ENCODE measurements around the gene BORCS5.
A peak's percentile ranks its signal among the peaks of the same experiment; 100 is the strongest.

Gene BORCS5

DNA sequence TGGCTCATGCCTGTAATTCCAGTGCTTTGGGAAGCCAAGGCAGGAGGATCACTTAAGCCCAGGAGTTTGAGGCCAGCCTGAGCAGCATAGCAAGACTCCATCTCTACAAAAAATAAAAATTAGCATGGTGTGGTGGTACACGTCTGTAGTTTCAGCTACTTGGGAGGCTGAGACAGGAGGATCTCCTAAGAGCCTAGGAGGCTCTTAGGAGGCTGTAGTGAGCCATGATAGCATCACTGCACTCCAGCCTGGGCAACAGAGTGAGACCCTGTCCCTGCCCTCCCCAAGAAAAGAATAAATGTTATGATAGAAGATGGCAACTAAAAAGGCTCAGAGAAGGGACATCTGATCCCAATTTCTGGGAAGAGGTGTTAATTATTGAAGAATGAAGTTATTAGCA is 3.6 kb upstream of the BORCS5 start:
- no peak for DNase-seq (ENCODE audit: extremely low read depth in 1 of 2, low read depth in 1 of 2)

GRCh38 chr12:12353807-12354206 is 3.1 kb upstream of the BORCS5 start:
- DNase-seq (ENCODE audit: extremely low read depth in 1 of 2, low read depth in 1 of 2) = no peak

DNA sequence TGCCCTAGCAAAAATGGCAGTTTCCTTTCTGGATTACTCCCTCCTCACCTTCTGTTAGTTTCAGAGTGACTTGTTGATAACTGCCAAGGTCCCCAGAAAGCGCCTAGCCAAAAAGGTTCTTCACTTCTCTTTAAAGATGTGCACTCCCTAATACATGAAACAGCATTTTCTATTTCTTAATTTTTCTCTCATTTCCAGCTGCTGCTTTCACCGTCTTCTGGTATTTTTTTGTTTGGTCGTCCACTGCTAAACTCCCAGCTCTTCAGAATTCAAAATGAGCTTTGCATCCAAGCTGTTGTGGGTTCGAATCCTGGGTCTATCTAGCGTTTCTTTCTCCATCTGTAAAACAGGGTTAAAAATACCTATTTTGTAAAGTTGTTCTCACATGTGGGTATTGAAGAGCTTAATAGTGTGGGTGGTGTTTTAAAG is 397 bp upstream of the BORCS5 start:
- DNase-seq (ENCODE audit: extremely low read depth in 1 of 2, low read depth in 1 of 2) = no peak

DNA sequence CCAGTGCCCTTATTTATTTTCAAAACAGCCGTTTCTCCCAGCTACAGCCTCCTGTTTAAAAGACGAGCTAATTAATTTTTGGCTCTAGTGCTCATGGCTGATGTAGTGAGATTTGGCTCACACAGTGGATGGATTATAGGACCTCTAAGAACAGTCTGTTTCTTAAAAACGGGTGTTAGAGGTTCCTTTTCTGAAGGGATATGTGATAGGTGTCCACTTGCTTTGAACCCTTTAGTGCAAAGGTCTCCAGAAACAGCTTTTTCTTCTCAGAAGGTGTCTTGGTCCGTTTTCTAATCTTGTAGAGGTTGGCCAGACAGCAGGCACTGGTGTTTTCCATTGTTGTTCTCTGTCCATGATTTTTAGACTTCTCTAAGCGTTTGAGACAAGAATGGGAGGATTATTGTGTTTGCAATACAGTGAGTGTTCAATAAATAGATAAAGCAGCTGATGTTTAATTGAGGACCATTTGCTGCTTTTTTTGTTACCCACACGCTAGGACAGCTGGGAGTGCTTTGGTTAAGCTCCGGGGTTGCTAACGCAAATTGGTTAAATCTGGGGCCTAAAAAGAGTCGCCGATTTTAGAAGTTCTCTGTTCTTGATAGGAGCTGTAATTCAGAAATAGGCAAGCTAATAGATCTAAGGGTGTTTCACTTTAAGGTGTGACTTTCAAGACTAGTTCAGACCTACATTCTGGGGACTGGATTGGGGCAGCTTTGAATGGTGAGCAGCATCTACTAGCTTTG is 1.0 kb downstream of the BORCS5 start:
- DNase-seq (ENCODE audit: extremely low read depth in 1 of 2, low read depth in 1 of 2) = no peak

GRCh38 chr12:12358528-12358927 is 1.6 kb downstream of the BORCS5 start:
- DNase-seq (ENCODE audit: extremely low read depth in 1 of 2, low read depth in 1 of 2) = no peak

DNA sequence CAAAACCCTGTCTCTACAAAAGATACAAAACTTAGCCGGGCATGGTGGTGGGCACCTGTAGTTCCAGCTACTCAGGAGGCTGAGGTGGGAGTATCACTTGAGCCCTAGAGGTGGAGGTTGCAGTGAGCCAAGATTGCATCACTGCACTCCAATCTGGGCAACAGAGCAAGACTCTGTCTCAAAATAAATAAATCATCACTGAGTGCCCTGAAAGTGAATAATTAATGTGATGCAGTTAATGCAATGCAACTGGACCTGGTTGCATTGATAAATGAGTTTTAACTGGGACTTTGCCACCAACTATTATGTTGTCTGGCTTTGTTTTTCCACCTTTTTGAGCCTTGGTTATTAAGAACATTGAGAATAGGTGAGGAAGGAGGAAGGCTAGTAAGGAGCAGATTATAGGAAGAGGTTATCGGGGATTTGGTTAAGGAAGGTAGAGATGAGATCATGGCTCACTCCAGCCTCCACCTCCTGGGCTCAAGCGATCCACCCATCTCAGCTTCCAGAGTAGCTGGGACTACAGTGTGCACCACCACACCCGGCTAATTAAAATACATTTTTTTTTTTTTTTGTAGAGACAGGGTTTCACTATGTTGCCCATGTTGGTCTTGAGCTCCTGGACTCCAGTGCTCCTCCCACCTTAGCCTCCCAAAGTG is 8.0 kb downstream of the BORCS5 start:
- DNase-seq (ENCODE audit: extremely low read depth in 1 of 2, low read depth in 1 of 2) = no peak

DNA sequence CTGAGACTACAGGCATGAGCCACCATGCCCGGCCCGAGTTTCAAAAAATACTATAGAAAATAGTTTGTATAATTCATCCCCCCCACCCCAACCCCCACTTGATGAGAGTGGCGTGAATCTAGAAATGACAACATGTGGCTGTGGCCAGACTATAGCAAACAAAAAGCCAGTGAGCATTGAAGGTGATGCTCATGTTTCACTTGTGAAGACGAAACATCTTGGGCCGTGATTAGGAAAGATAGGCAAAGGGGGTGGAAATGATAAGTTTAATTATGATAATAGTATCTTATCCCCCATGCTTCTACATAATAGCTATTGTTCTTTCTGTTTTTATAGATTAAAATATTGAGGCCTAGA is 8.5 kb downstream of the BORCS5 start:
- no peak for DNase-seq (ENCODE audit: extremely low read depth in 1 of 2, low read depth in 1 of 2)

DNA sequence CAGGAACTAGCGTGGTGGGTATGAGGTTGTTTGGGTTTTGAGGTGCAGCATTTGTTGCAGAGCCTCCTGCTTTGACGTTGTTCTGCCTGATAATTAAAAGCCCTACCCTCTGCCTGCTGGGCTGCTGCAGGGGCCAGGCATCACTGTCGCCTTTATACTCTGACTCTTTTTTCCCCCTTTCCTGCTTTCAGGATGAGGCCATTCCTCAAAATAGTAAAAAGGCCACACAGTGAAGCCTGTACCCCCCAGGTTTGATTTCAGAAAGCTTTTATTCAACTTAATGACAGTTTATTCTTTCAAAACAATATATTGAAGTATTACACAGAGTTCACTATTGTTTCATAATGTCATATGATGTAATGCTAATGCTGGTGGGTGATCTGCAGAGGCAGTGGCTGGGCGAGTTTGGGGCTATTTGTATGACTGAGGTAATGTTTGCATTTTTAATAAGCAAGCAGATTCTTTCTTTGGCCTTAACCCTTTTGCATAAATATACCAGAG is 9.1 kb downstream of the BORCS5 start:
- no peak for DNase-seq (ENCODE audit: extremely low read depth in 1 of 2, low read depth in 1 of 2)

- no peak for DNase-seq (ENCODE audit: extremely low read depth in 1 of 2, low read depth in 1 of 2)
Measured at GRCh38 chr12:12366701-12367481, 10.0 kb downstream of the BORCS5 start.

DNA sequence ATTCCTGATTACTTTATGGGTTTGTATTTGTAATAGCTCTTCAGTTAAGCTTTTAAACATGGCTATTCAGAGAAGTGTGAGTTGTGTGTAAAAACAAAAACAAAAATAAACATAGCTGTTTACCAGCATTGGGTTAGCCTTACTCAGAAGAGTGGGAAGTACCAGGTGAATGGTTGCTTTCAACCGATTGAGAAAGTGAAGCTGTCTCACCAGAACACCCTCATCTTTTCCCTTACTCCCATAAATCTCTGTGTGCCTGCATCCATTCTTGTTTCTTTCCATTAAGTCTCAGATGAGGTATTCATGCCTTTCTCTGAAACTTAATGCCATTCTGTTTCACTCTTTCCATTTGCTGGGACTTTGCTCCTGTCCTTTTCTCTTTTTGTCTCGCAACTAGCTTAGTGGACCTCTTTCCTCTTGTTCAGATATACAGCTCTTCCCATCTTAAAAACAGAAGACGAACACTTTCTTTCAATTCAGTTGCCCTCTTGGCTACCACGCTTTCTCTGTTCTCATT is 10.7 kb downstream of the BORCS5 start:
- no peak for DNase-seq (ENCODE audit: extremely low read depth in 1 of 2, low read depth in 1 of 2)

DNA sequence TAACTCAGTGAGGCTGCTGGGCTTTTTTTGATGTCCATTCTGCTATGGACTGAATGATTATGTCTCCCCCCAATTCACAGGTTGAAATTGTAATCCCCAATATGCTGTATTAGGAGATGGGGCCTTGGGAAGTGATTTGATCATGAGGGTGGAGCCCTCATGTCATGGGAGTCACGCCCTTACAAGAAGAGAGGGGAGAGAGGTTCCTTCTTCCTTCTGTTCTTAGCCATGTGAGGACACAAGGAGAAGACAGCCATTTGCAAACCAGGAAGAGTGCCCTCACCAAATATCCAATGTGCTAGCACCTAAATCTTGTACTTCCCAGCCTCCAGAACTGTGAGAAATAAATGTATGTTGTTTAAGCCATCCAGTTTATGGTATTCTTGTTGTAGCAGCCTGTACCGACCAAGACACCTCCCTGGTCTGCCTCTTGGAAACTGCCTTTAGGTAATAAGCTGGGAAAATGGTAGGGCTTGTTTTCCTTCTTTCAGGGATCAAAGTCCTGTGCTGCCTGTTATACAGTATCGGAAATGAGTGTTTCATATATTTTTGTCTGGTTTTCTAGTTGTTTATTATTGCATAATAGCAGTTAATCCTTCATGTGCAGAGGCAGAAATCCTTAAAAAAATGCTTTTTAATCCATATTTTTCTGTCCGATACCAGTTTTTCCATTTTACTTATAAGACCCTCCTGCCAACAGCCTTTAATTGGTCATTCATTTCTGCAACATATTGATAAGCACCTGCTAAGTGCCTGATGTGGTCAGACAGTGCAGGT is 16.3 kb downstream of the BORCS5 start:
- DNase-seq (ENCODE audit: extremely low read depth in 1 of 2, low read depth in 1 of 2) = no peak

DNA sequence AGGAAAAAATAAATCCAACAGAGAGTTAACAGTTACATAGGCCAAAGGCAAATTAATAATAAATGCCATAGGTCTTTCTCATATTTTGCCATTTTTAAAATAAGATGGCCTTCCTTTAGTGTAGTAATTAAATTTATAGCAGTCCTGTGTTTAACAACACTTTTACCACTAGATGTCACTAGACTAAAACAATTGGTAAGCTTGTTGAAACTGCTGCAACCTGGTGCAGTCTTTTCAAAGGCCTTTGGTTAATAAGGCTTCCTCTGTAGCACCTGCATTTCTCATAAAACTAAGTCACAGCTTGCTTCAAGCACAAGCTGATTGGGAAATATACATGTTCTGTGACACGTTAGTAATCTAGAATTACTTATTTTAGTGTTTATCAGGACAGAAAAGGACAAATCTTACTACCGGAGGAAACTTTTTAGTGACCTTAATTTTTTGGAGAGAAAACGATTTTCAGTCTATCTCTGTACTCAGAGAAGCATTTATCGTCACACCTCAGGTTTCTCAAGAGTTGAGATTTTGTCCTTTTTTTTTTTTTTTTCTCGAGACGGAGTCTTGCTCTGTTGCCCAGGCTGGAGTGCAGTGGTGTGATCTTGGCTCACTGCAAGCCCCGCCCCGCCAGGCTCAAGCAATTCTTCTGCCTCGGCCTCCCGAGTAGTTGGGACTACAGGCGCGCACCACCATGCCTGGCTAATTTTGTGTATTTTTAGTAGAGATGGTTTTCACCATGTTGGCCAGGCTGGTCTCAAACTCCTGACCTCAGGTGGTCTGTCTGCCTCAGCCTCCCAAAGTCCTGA is 20.0 kb downstream of the BORCS5 start:
- DNase-seq (ENCODE audit: extremely low read depth in 1 of 2, low read depth in 1 of 2) = no peak

DNA sequence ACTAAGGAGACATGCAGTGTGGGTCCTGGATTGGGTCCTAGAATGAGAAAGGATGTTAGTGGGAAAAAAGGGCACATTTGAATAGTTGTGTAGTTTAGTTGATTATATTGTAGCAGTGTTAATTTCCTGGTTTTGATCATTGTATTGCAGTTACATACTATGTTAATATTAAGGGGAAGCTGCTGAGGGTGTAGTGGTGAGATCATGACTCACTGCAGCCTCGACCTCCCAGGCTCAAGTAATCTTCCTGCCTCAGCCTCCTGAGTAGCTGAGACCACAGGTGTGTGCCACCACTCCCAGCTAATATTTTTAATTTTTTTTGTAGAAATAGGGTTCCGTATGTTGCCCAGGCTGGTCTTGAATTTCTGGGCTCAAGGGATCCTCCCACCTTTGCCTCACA is 21.7 kb downstream of the BORCS5 start:
- no peak for DNase-seq (ENCODE audit: extremely low read depth in 1 of 2, low read depth in 1 of 2)

GRCh38 chr12:12379831-12380730 is 23.2 kb downstream of the BORCS5 start:
- peak in 1 of 2 donors; percentile 29 for DNase-seq (ENCODE audit: extremely low read depth in 1 of 2, low read depth in 1 of 2)

GRCh38 chr12:12380949-12381593 is 24.2 kb downstream of the BORCS5 start:
- DNase-seq (ENCODE audit: extremely low read depth in 1 of 2, low read depth in 1 of 2) = no peak

DNA sequence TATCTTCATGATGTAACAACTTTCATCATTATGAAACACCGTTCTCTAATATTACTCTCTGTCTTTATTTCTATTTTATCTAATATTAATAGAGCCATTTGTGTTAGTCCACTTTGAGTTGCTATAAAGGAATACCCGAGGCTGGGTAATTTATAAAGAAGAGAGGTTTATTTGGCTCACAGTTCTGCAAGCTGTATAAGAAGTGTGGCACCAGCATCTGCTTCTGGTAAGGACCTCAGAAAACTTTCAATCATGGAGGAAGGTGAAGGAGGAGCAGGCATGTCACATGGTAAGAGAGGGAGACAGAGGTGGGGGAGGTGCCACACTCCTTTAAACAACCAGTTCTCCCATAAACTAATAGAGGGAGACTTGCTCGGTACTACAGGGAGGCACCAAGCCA is 25.1 kb downstream of the BORCS5 start:
- DNase-seq (ENCODE audit: extremely low read depth in 1 of 2, low read depth in 1 of 2) = no peak

GRCh38 chr12:12384571-12385340 is 27.9 kb downstream of the BORCS5 start:
- DNase-seq (ENCODE audit: extremely low read depth in 1 of 2, low read depth in 1 of 2) = no peak

- no peak for DNase-seq (ENCODE audit: extremely low read depth in 1 of 2, low read depth in 1 of 2)
Measured at GRCh38 chr12:12387501-12387900, 30.6 kb downstream of the BORCS5 start.

Measured in activated CD8-positive, alpha-beta memory T cell treated with anti-CD3 and anti-CD28 coated beads for 1 hour (primary cell).